Activated CD4-positive, alpha-beta T cell treated with anti-CD3 and anti-CD28 coated beads, Interleukin-2, amount 10 ng/mL, durations not matched to agents 7 days and 5 days (primary cell): ENCODE data around the gene MTMR3. TPM values are rescaled to one million over a fixed set of nuclear protein-coding genes. Genes with fewer than 3 reads are reported as not detected.
"Not testable (repeated sequence)": the region's sequence is repeated elsewhere in the genome, so short reads cannot be mapped to it uniquely, and the experiment has no call there.

Experiments used
- CTCF ChIA-PET: fragments of 350-600 bp; sonication (Branson Sonifier 250); formaldehyde crosslinking; loops from one replicate; lab custom pipeline; 2021; ENCODE audit warnings: antibody characterized with exemption; lab: Charles Lee
- POLR2A ChIA-PET: fragments of 350-600 bp; sonication (Branson Sonifier 250); formaldehyde crosslinking; loops from one replicate; lab custom pipeline; 2021; ENCODE audit warnings: antibody characterized with exemption; lab: Charles Lee
- DNase-seq: peaks from one replicate; pipeline ENCODE4 v3.0.0-alpha.2; 2020
- H3K27ac Mint-ChIP-seq: one replicate; pipeline ENCODE4 v1.8.0; 2021; ENCODE audit warnings: mild to moderate bottlenecking, moderate library complexity, mixed read lengths
- H3K27me3 Mint-ChIP-seq: one replicate; pipeline ENCODE4 v1.8.0; 2021; ENCODE audit warnings: mixed read lengths
- H3K36me3 Mint-ChIP-seq: one replicate; pipeline ENCODE4 v1.8.0; 2021; ENCODE audit warnings: low read depth, mixed read lengths
- H3K4me1 Mint-ChIP-seq: one replicate; pipeline ENCODE4 v1.8.0; 2021; ENCODE audit warnings: mixed read lengths
- H3K4me3 Mint-ChIP-seq: one replicate; pipeline ENCODE4 v1.8.0; 2021; ENCODE audit warnings: mild to moderate bottlenecking, moderate library complexity, mixed read lengths
- H3K9me3 Mint-ChIP-seq: one replicate; pipeline ENCODE4 v1.8.0; 2021; ENCODE audit warnings: mixed read lengths
- total RNA-seq, 2 experiments: library from RNA; stranded (reverse); gene quantifications; one replicate each; pipeline ENCODE4 v1.2.3, GENCODE V29; 2021

Gene MTMR3
- 10 to 100 TPM; 24.3 to 27.9 TPM for total RNA-seq

- CTCF ChIA-PET = interaction anchor here (0.7 to 1.1 kb wide), 3 partner anchors 9 to 18 kb away, joined by 3 read pairs; no protein-coding TSS in a partner anchor
- H3K36me3 Mint-ChIP-seq = peaks cover 3% of the 10 kb centered on the region
- POLR2A ChIA-PET = interaction anchor here (0.7 kb wide), 1 partner anchor 421 kb away, joined by 3 read pairs; no protein-coding TSS in a partner anchor
- no peaks in the 10 kb centered on the region for H3K9me3 Mint-ChIP-seq
- DNase-seq = peak; percentile 89
- peak within 1 kb of the TSS; percentile 82 for H3K27ac Mint-ChIP-seq
- H3K27me3 Mint-ChIP-seq = no peaks in the 10 kb centered on the region
- peaks cover 9% of the 10 kb centered on the region for H3K4me1 Mint-ChIP-seq
- H3K4me3 Mint-ChIP-seq = peak within 1 kb of the TSS; percentile 89
These were observed at the start of gene MTMR3 for GRCh38 chr22:29883045-29883774. MTMR3 (plus strand) TSS chr22:29883174; CDS start chr22:29971060, 87,886 bp downstream.

GRCh38 chr22:29833392-29833965 lies 49.5 kb upstream of the MTMR3 start:
- no peaks in the 10 kb centered on the region for H3K9me3 Mint-ChIP-seq
- H3K27me3 Mint-ChIP-seq = no peaks in the 10 kb centered on the region
- H3K4me3 Mint-ChIP-seq = no peak overlapping the region
- ChIA-PET CTCF (interaction anchor here (0.6 kb wide), 1 partner anchor 69 kb away, joined by 4 read pairs; no protein-coding TSS in a partner anchor), POLR2A (interaction anchor here (0.7 kb wide), 1 partner anchor 657 kb away, joined by 3 read pairs; no protein-coding TSS in a partner anchor)
- H3K36me3 Mint-ChIP-seq = peaks cover 39% of the 10 kb centered on the region
- peaks cover 25% of the 10 kb centered on the region for H3K4me1 Mint-ChIP-seq
- no peak overlapping the region for H3K27ac Mint-ChIP-seq
- no peak for DNase-seq

- no peak overlapping the region for H3K27ac Mint-ChIP-seq
These were observed 48.9 kb upstream of the MTMR3 start for GRCh38 chr22:29834046-29834445.

GRCh38 chr22:29836791-29837370 lies 46.1 kb upstream of the MTMR3 start:
- POLR2A ChIA-PET, H3K9me3 Mint-ChIP-seq, H3K27me3 Mint-ChIP-seq, DNase-seq: not testable (repeated sequence)
- H3K27ac Mint-ChIP-seq = peak overlapping the region; percentile 60
- CTCF ChIA-PET = interaction anchor here (0.6 to 1.5 kb wide), 2 partner anchors 16 to 241 kb away, joined by 4 to 5 read pairs; no protein-coding TSS in a partner anchor
- peaks cover 33% of the 10 kb centered on the region for H3K4me1 Mint-ChIP-seq
- peaks cover 27% of the 10 kb centered on the region for H3K36me3 Mint-ChIP-seq
- peak overlapping the region; percentile 93 for H3K4me3 Mint-ChIP-seq

More at GRCh38 chr22:29834046-29834445, 48.9 kb upstream of the MTMR3 start:
- peaks cover 31% of the 10 kb centered on the region for H3K4me1 Mint-ChIP-seq
- peaks cover under 1% of the 10 kb centered on the region for H3K9me3 Mint-ChIP-seq
- no peak for DNase-seq
- H3K4me3 Mint-ChIP-seq = no peak overlapping the region
- CTCF ChIA-PET = interaction anchor here (0.6 kb wide), 1 partner anchor 69 kb away, joined by 4 read pairs; no protein-coding TSS in a partner anchor
- no peaks in the 10 kb centered on the region for H3K27me3 Mint-ChIP-seq
- POLR2A ChIA-PET = interaction anchor here (0.7 kb wide), 1 partner anchor 656 kb away, joined by 3 read pairs; no protein-coding TSS in a partner anchor
- H3K36me3 Mint-ChIP-seq = peaks cover 37% of the 10 kb centered on the region

- H3K4me3 Mint-ChIP-seq = peak within 1 kb of the TSS; percentile 93
- H3K27me3 Mint-ChIP-seq = no peaks in the 10 kb centered on the region
- peak; percentile 99 for DNase-seq
- H3K9me3 Mint-ChIP-seq = peaks cover 2% of the 10 kb centered on the region
- ChIA-PET CTCF (interaction anchor here (0.6 to 1.5 kb wide), 2 partner anchors 17 to 242 kb away, joined by 4 to 5 read pairs; no protein-coding TSS in a partner anchor), POLR2A (no interaction called here)
- H3K36me3 Mint-ChIP-seq = peaks cover 21% of the 10 kb centered on the region
- H3K4me1 Mint-ChIP-seq = peaks cover 33% of the 10 kb centered on the region
- H3K27ac Mint-ChIP-seq = peak within 1 kb of the TSS; percentile 93
These were observed 45.0 kb upstream of the MTMR3 start, which contains the start of gene ASCC2 for GRCh38 chr22:29837741-29838598. ASCC2 (minus strand) TSS chr22:29838274; CDS start chr22:29832325, 5,949 bp downstream.

- POLR2A ChIA-PET = no interaction called here
- H3K36me3 Mint-ChIP-seq = peaks cover 14% of the 10 kb centered on the region
- no peaks in the 10 kb centered on the region for H3K27me3 Mint-ChIP-seq
- peak overlapping the region; percentile 93 for H3K4me3 Mint-ChIP-seq
- no peak for DNase-seq
- peaks cover 33% of the 10 kb centered on the region for H3K4me1 Mint-ChIP-seq
- H3K27ac Mint-ChIP-seq = peak overlapping the region; percentile 93
- peaks cover 2% of the 10 kb centered on the region for H3K9me3 Mint-ChIP-seq
- CTCF ChIA-PET = no interaction called here
These were observed 44.4 kb upstream of the MTMR3 start for GRCh38 chr22:29838599-29838956.

- no peaks in the 10 kb centered on the region for H3K27me3 Mint-ChIP-seq
- H3K9me3 Mint-ChIP-seq = peaks cover 2% of the 10 kb centered on the region
- POLR2A ChIA-PET = no interaction called here
- peaks cover 14% of the 10 kb centered on the region for H3K36me3 Mint-ChIP-seq
- peak overlapping the region; percentile 93 for H3K27ac Mint-ChIP-seq
- CTCF ChIA-PET = no interaction called here
- H3K4me1 Mint-ChIP-seq = peaks cover 33% of the 10 kb centered on the region
- no peak for DNase-seq
- H3K4me3 Mint-ChIP-seq = peak overlapping the region; percentile 93
These were observed 43.9 kb upstream of the MTMR3 start for GRCh38 chr22:29839039-29839438.

- Mint-ChIP-seq H3K4me1 (peaks cover 31% of the 10 kb centered on the region), H3K36me3 (peaks cover 9% of the 10 kb centered on the region), H3K9me3 (peaks cover 2% of the 10 kb centered on the region), H3K4me3 (no peak overlapping the region), H3K27me3 (no peaks in the 10 kb centered on the region), H3K27ac (no peak overlapping the region)
- POLR2A ChIA-PET = no interaction called here
- no peak for DNase-seq
- CTCF ChIA-PET = no interaction called here
These were observed 42.5 kb upstream of the MTMR3 start for GRCh38 chr22:29840498-29840897.

- CTCF ChIA-PET = interaction anchor here (0.6 kb wide), 1 partner anchor 48 kb away, joined by 3 read pairs; no protein-coding TSS in a partner anchor
- DNase-seq = no peak
- POLR2A ChIA-PET = no interaction called here
- Mint-ChIP-seq H3K4me1 (peaks cover 17% of the 10 kb centered on the region), H3K9me3 (peaks cover 10% of the 10 kb centered on the region), H3K36me3 (peaks cover 10% of the 10 kb centered on the region), H3K27ac (no peak overlapping the region), H3K27me3 (no peaks in the 10 kb centered on the region), H3K4me3 (no peak overlapping the region)
These were observed 40.8 kb upstream of the MTMR3 start for GRCh38 chr22:29842172-29842571.

- no peak for DNase-seq
- Mint-ChIP-seq H3K36me3 (peaks cover 7% of the 10 kb centered on the region), H3K27me3 (no peaks in the 10 kb centered on the region), H3K4me3 (no peak overlapping the region), H3K9me3 (peaks cover 10% of the 10 kb centered on the region), H3K4me1 (peaks cover 11% of the 10 kb centered on the region), H3K27ac (no peak overlapping the region)
- ChIA-PET POLR2A (no interaction called here), CTCF (interaction anchor here (0.6 kb wide), 1 partner anchor 47 kb away, joined by 3 read pairs; no protein-coding TSS in a partner anchor)
These were observed 40.2 kb upstream of the MTMR3 start for GRCh38 chr22:29842740-29843139.

- Mint-ChIP-seq H3K9me3 (peaks cover 8% of the 10 kb centered on the region), H3K4me3 (no peak overlapping the region), H3K36me3 (peaks cover 6% of the 10 kb centered on the region), H3K27me3 (no peaks in the 10 kb centered on the region), H3K27ac (no peak overlapping the region), H3K4me1 (no peaks in the 10 kb centered on the region)
- DNase-seq = no peak
- ChIA-PET POLR2A (no interaction called here), CTCF (interaction anchor here (2.0 kb wide), 1 partner anchor 19 kb away, joined by 6 read pairs; no protein-coding TSS in a partner anchor)
These were observed 36.7 kb upstream of the MTMR3 start for GRCh38 chr22:29846290-29846689.

- Mint-ChIP-seq H3K27ac (no peak overlapping the region), H3K4me1 (no peaks in the 10 kb centered on the region), H3K4me3 (no peak overlapping the region), H3K9me3 (peaks cover 8% of the 10 kb centered on the region), H3K36me3 (peaks cover 6% of the 10 kb centered on the region), H3K27me3 (no peaks in the 10 kb centered on the region)
- POLR2A ChIA-PET = no interaction called here
- CTCF ChIA-PET = interaction anchor here (1.0 to 1.5 kb wide), 2 partner anchors 21 to 23 kb away, joined by 3 to 11 read pairs; no protein-coding TSS in a partner anchor
- no peak for DNase-seq
These were observed 34.9 kb upstream of the MTMR3 start for GRCh38 chr22:29848111-29848510.
